Endometrial microvascular endothelial cells (primary cell): ENCODE data around the gene SCRN3. TPM values are rescaled to one million over a fixed set of nuclear protein-coding genes. Genes with fewer than 3 reads are reported as not detected.
"Not testable (repeated sequence)": the region's sequence is repeated elsewhere in the genome, so short reads cannot be mapped to it uniquely, and the experiment has no call there.

Experiments
- in situ Hi-C: cut with HindIII; loops from 2 replicates; pipeline ENCODE4 v1.10.0; 2017; ENCODE audit warnings: low sequenced_read_pairs, low pct_unique_long_range_greater_than_20kb; ENCODE audit errors: inconsistent ontology term
- total RNA-seq: library from RNA; depleted of rRNA; stranded (reverse); fragments of >200 nt; gene quantifications from one replicate; pipeline ENCODE4 v1.2.3, GENCODE V29; 2015; ENCODE audit errors: inconsistent ontology term

The SCRN3 gene
- total RNA-seq, result 20.8 TPM

- in situ Hi-C loops, result loop anchor here (25.0 kb wide), 1 partner anchor 92 kb away; the partner anchor contains the start of gene GPR155
Observed at GRCh38 chr2:174395284-174395968, at the start of gene SCRN3. TSS of gene SCRN3 (plus strand) at chr2:174395730. CDS start at chr2:174398284, 2,554 bp downstream.

GRCh38 chr2:174350018-174350417 lies 45.5 kb upstream of the SCRN3 start:
- in situ Hi-C loops, result no loop called here

- in situ Hi-C loops, result no loop called here
Observed at GRCh38 chr2:174350593-174351181, 44.8 kb upstream of the SCRN3 start.

- in situ Hi-C loops, result no loop called here
Observed at GRCh38 chr2:174353004-174353403, 42.5 kb upstream of the SCRN3 start.

GRCh38 chr2:174356347-174356746 lies 39.2 kb upstream of the SCRN3 start:
- in situ Hi-C loops, result no loop called here

GRCh38 chr2:174359663-174360062 lies 35.9 kb upstream of the SCRN3 start:
- in situ Hi-C loops, result not testable (repeated sequence)

GRCh38 chr2:174362949-174363348 lies 32.6 kb upstream of the SCRN3 start:
- in situ Hi-C loops, result no loop called here

GRCh38 chr2:174363492-174364225 lies 31.9 kb upstream of the SCRN3 start:
- in situ Hi-C loops, result not testable (repeated sequence)

GRCh38 chr2:174364628-174365027 lies 30.9 kb upstream of the SCRN3 start:
- in situ Hi-C loops, result no loop called here

- in situ Hi-C loops, result no loop called here
Observed at GRCh38 chr2:174365571-174365970, 30.0 kb upstream of the SCRN3 start.

- in situ Hi-C loops, result no loop called here
Observed at GRCh38 chr2:174368691-174369090, 26.8 kb upstream of the SCRN3 start.

- in situ Hi-C loops, result loop anchor here (25.0 kb wide), 1 partner anchor 110 kb away; the partner anchor contains the start of gene GPR155
Observed at GRCh38 chr2:174376967-174377366, 18.6 kb upstream of the SCRN3 start.

- in situ Hi-C loops, result loop anchor here (25.0 kb wide), 1 partner anchor 104 kb away; the partner anchor contains the start of gene GPR155
Observed at GRCh38 chr2:174383796-174384195, 11.7 kb upstream of the SCRN3 start.

- in situ Hi-C loops, result loop anchor here (25.0 kb wide), 1 partner anchor 102 kb away; the partner anchor contains the start of gene GPR155
Observed at GRCh38 chr2:174385201-174385600, 10.3 kb upstream of the SCRN3 start.

GRCh38 chr2:174388706-174389105 lies 6.8 kb upstream of the SCRN3 start:
- in situ Hi-C loops, result loop anchor here (25.0 kb wide), 1 partner anchor 99 kb away; the partner anchor contains the start of gene GPR155

- in situ Hi-C loops, result loop anchor here (25.0 kb wide), 1 partner anchor 98 kb away; the partner anchor contains the start of gene GPR155
Observed at GRCh38 chr2:174389542-174389941, 6.0 kb upstream of the SCRN3 start.

- in situ Hi-C loops, result loop anchor here (25.0 kb wide), 1 partner anchor 97 kb away; the partner anchor contains the start of gene GPR155
Observed at GRCh38 chr2:174390303-174390702, 5.2 kb upstream of the SCRN3 start.

- in situ Hi-C loops, result loop anchor here (25.0 kb wide), 1 partner anchor 95 kb away; the partner anchor contains the start of gene GPR155
Observed at GRCh38 chr2:174392706-174393105, 2.8 kb upstream of the SCRN3 start.

GRCh38 chr2:174395969-174396630 lies 570 bp downstream of the SCRN3 start:
- in situ Hi-C loops, result loop anchor here (25.0 kb wide), 1 partner anchor 91 kb away; the partner anchor contains the start of gene GPR155
